Neural progenitor cell (in vitro differentiated cells): ENCODE results near the gene ZBP1. TPM values are rescaled to one million over a fixed set of nuclear protein-coding genes. Genes with fewer than 3 reads are reported as not detected.

Experiments used
- DNase-seq: peaks from one replicate; pipeline ENCODE4 v3.0.0-alpha.2; 2016; ENCODE audit warnings: low spot score
- H2AFZ ChIP-seq: fragments of 200-600 bp; sonication (generic); replicated peaks from 2 replicates; pipeline ENCODE4 v1.6.1; 2016; ENCODE audit warnings: antibody characterized with exemption
- H3F3A ChIP-seq: fragments of 200-600 bp; sonication (generic); 2 replicates; pipeline ENCODE4 v1.6.1; 2016; ENCODE audit warnings: antibody characterized with exemption, low read depth
- H3K27ac ChIP-seq: fragments of 200-600 bp; sonication (generic); 2 replicates; pipeline ENCODE4 v1.5.1; 2016; ENCODE audit warnings: mild to moderate bottlenecking
- H3K27me3 ChIP-seq: fragments of 200-600 bp; sonication (generic); 2 replicates; pipeline ENCODE4 v1.6.1; 2016; ENCODE audit warnings: mild to moderate bottlenecking, moderate library complexity
- H3K36me3 ChIP-seq: fragments of 200-600 bp; sonication (generic); 2 replicates; pipeline ENCODE4 v1.5.1; 2016
- H3K4me1 ChIP-seq: fragments of 200-600 bp; sonication (generic); 2 replicates; pipeline ENCODE4 v1.6.1; 2016; ENCODE audit warnings: mixed run types
- H3K4me2 ChIP-seq: fragments of 200-600 bp; sonication (generic); 2 replicates; pipeline ENCODE4 v1.6.1; 2016
- H3K4me3 ChIP-seq: fragments of 200-600 bp; sonication (generic); 2 replicates; pipeline ENCODE4 v1.5.1; 2016
- H3K79me2 ChIP-seq: fragments of 200-600 bp; sonication (generic); 2 replicates; pipeline ENCODE4 v1.6.1; 2016; ENCODE audit warnings: low read depth
- H3K9ac ChIP-seq: fragments of 200-600 bp; sonication (generic); 2 replicates; pipeline ENCODE4 v1.6.1; 2016
- H3K9me3 ChIP-seq: fragments of 200-600 bp; sonication (generic); 2 replicates; pipeline ENCODE4 v1.5.1; 2016; ENCODE audit warnings: low read depth
- H4K20me1 ChIP-seq: fragments of 200-600 bp; sonication (generic); 2 replicates; pipeline ENCODE4 v1.6.1; 2016; ENCODE audit warnings: low read depth
- H3K27ac Mint-ChIP-seq: 3 replicates; pipeline ENCODE4 v1.8.0; 2021; ENCODE audit warnings: mixed read lengths
- H3K27me3 Mint-ChIP-seq: 2 replicates; pipeline ENCODE4 v1.8.0; 2022; ENCODE audit warnings: low read depth, mild to moderate bottlenecking, inconsistent platforms, moderate library complexity, mixed read lengths; ENCODE audit not compliant: insufficient read depth
- H3K36me3 Mint-ChIP-seq: 3 replicates; pipeline ENCODE4 v1.8.0; 2021; ENCODE audit warnings: mixed read lengths
- H3K4me1 Mint-ChIP-seq: 3 replicates; pipeline ENCODE4 v1.8.0; 2021; ENCODE audit warnings: mixed read lengths
- H3K4me3 Mint-ChIP-seq: 3 replicates; pipeline ENCODE4 v1.8.0; 2021; ENCODE audit warnings: mild to moderate bottlenecking, moderate library complexity, mixed read lengths
- H3K9me3 Mint-ChIP-seq: 3 replicates; pipeline ENCODE4 v1.8.0; 2020; ENCODE audit warnings: mixed read lengths
- EZH2 ChIP-seq: fragments of 200-600 bp; sonication (generic); IDR thresholded peaks from 2 replicates; pipeline ENCODE4 v1.6.1; 2017; ENCODE audit warnings: antibody characterized with exemption, mild to moderate bottlenecking, moderate library complexity
- EZH2phosphoT487 ChIP-seq: fragments of 200-600 bp; sonication (generic); IDR thresholded peaks from 2 replicates; pipeline ENCODE4 v1.6.1; 2017; ENCODE audit warnings: antibody characterized with exemption
- total RNA-seq: library from RNA; depleted of rRNA; stranded (reverse); fragments of >200 nt; gene quantifications from 2 replicates; pipeline ENCODE4 v1.2.3, GENCODE V29; 2015; ENCODE audit warnings: low replicate concordance
- TF ChIP-seq, protein P1 (sequence below): fragments of 200-600 bp; sonication (generic); IDR thresholded peaks from 2 replicates; pipeline ENCODE4 v1.5.1; 2017; ENCODE audit warnings: antibody characterized with exemption, mild to moderate bottlenecking

Gene ZBP1
- total RNA-seq, 1 donor from 2014 or later = not detected

GRCh38 chr20:57609842-57610167, 10.4 kb downstream of the ZBP1 start:
- no peaks in the 10 kb centered on the region for H3K36me3 ChIP-seq
- H3K4me3 ChIP-seq = no peak overlapping the region
- no peaks in the 10 kb centered on the region for H3K9me3 ChIP-seq
- H2AFZ ChIP-seq = no peak overlapping the region
- Mint-ChIP-seq H3K4me3 (no peak overlapping the region), H3K27me3 (no peaks in the 10 kb centered on the region), H3K27ac (no peak overlapping the region), H3K9me3 (no peaks in the 10 kb centered on the region), H3K36me3 (no peaks in the 10 kb centered on the region), H3K4me1 (peaks cover 15% of the 10 kb centered on the region)
- TF ChIP-seq, protein P1, sequence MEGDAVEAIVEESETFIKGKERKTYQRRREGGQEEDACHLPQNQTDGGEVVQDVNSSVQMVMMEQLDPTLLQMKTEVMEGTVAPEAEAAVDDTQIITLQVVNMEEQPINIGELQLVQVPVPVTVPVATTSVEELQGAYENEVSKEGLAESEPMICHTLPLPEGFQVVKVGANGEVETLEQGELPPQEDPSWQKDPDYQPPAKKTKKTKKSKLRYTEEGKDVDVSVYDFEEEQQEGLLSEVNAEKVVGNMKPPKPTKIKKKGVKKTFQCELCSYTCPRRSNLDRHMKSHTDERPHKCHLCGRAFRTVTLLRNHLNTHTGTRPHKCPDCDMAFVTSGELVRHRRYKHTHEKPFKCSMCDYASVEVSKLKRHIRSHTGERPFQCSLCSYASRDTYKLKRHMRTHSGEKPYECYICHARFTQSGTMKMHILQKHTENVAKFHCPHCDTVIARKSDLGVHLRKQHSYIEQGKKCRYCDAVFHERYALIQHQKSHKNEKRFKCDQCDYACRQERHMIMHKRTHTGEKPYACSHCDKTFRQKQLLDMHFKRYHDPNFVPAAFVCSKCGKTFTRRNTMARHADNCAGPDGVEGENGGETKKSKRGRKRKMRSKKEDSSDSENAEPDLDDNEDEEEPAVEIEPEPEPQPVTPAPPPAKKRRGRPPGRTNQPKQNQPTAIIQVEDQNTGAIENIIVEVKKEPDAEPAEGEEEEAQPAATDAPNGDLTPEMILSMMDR = peak; percentile 49
- TF ChIP-seq EZH2phosphoT487 (no peak), EZH2 (no peak)
- H3K9ac ChIP-seq = no peak overlapping the region
- no peak overlapping the region for H3K27ac ChIP-seq
- no peaks in the 10 kb centered on the region for H4K20me1 ChIP-seq
- no peaks in the 10 kb centered on the region for H3F3A ChIP-seq
- DNase-seq = peak; percentile 30
- H3K79me2 ChIP-seq = no peaks in the 10 kb centered on the region
- H3K4me2 ChIP-seq = no peak overlapping the region
- no peaks in the 10 kb centered on the region for H3K27me3 ChIP-seq
- no peaks in the 10 kb centered on the region for H3K4me1 ChIP-seq

DNA sequence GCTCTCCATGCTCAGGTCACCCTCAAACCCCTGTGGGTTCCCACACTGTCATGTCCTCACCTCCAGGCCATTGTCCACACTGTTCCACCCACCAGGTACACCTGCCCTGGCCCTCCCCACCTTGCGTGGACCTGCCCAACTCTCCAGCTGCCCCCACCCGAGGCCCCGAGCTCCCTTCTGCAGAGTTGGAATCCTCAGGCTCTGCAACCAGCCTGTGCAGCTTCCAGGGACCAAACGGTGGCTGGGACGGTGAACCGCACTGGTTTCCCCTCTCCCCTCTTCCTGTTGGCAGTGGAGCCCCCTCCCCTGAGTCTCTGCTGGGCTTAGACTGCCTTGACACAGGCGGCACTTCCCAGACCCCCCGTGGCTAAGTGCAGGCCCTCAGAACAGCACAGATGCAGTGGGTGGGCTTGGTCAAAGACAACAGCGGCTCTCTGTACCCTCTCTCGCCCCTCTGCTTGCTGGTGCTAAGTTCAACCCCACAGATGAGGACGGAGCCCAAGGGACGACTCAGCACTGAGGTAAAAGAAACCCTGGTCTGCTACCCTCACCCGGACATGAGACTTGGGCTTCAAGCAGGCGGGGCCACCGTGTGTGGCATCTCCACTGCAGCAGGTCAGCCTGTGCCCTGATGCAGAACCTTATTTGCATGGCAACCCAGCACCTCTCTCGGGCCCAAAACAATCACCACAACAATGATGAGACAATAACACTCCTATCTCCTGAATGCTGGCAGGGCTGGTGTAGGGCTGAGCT, 11.0 kb downstream of the ZBP1 start:
- H3K4me2 ChIP-seq = no peak overlapping the region
- H3K27ac Mint-ChIP-seq = peak overlapping the region; percentile 74
- H3K9ac ChIP-seq = no peak overlapping the region
- no peaks in the 10 kb centered on the region for H3F3A ChIP-seq
- no peak overlapping the region for H2AFZ ChIP-seq
- H3K4me3 Mint-ChIP-seq = no peak overlapping the region
- H3K4me1 ChIP-seq = no peaks in the 10 kb centered on the region
- peaks cover 15% of the 10 kb centered on the region for H3K4me1 Mint-ChIP-seq
- peaks cover 2% of the 10 kb centered on the region for H3K9me3 Mint-ChIP-seq
- no peaks in the 10 kb centered on the region for H3K36me3 Mint-ChIP-seq
- no peaks in the 10 kb centered on the region for H3K9me3 ChIP-seq
- no peak overlapping the region for H3K4me3 ChIP-seq
- H3K36me3 ChIP-seq = no peaks in the 10 kb centered on the region
- TF ChIP-seq EZH2 = no peak
- TF ChIP-seq, protein P1 = no peak
- TF ChIP-seq EZH2phosphoT487 = no peak
- no peak for DNase-seq
- no peaks in the 10 kb centered on the region for H3K79me2 ChIP-seq
- H4K20me1 ChIP-seq = no peaks in the 10 kb centered on the region
- H3K27ac ChIP-seq = no peak overlapping the region
- H3K27me3 ChIP-seq = no peaks in the 10 kb centered on the region
- H3K27me3 Mint-ChIP-seq = no peaks in the 10 kb centered on the region

DNA sequence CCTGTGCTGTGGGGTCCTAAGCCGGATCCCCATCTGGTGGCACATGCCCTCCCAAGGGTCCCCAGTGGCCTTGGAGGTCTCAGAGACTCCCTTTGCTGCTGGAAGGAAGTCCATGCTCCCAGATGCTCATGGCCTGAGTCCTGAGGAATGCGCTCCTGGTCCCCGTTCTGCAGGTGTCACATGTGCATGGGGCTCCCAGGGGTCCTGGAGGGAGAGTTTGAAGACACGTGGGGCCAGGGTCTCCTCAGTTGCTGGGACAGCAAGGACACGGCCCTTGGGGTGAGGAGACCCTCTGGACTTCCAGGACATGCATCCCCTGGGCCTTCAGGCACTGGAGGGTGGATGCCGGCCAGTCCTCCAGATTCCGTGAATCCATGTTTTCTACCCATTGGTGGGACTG, 11.7 kb downstream of the ZBP1 start:
- Histone ChIP-seq H3K36me3 (no peaks in the 10 kb centered on the region), H3K9ac (no peak overlapping the region), H3K9me3 (no peaks in the 10 kb centered on the region), H3K4me2 (no peak overlapping the region), H3K4me3 (no peak overlapping the region), H2AFZ (no peak overlapping the region), H3K27me3 (no peaks in the 10 kb centered on the region), H3K79me2 (no peaks in the 10 kb centered on the region), H3F3A (no peaks in the 10 kb centered on the region), H3K27ac (no peak overlapping the region), H3K4me1 (no peaks in the 10 kb centered on the region), H4K20me1 (no peaks in the 10 kb centered on the region)
- no peak for TF ChIP-seq EZH2
- H3K36me3 Mint-ChIP-seq = no peaks in the 10 kb centered on the region
- H3K27ac Mint-ChIP-seq = no peak overlapping the region
- no peak for DNase-seq
- peaks cover 2% of the 10 kb centered on the region for H3K9me3 Mint-ChIP-seq
- H3K27me3 Mint-ChIP-seq = no peaks in the 10 kb centered on the region
- H3K4me3 Mint-ChIP-seq = no peak overlapping the region
- H3K4me1 Mint-ChIP-seq = peaks cover 15% of the 10 kb centered on the region

GRCh38 chr20:57605878-57606277, 14.3 kb downstream of the ZBP1 start:
- H3K9me3 ChIP-seq = no peaks in the 10 kb centered on the region
- no peaks in the 10 kb centered on the region for H3K27me3 ChIP-seq
- peaks cover 2% of the 10 kb centered on the region for H3K9me3 Mint-ChIP-seq
- TF ChIP-seq, protein P1 = no peak
- no peak for TF ChIP-seq EZH2
- no peak for TF ChIP-seq EZH2phosphoT487
- DNase-seq = no peak
- H3K27ac Mint-ChIP-seq = no peak overlapping the region
- H3K4me1 Mint-ChIP-seq = peaks cover 17% of the 10 kb centered on the region
- H3K4me3 ChIP-seq = no peak overlapping the region
- H3K27ac ChIP-seq = no peak overlapping the region
- H3F3A ChIP-seq = no peaks in the 10 kb centered on the region
- H3K4me2 ChIP-seq = no peak overlapping the region
- no peak overlapping the region for H3K9ac ChIP-seq
- H3K36me3 ChIP-seq = no peaks in the 10 kb centered on the region
- no peaks in the 10 kb centered on the region for H3K36me3 Mint-ChIP-seq
- peaks cover 7% of the 10 kb centered on the region for H3K27me3 Mint-ChIP-seq
- no peaks in the 10 kb centered on the region for H3K79me2 ChIP-seq
- H3K4me3 Mint-ChIP-seq = no peak overlapping the region
- H4K20me1 ChIP-seq = no peaks in the 10 kb centered on the region
- H3K4me1 ChIP-seq = no peaks in the 10 kb centered on the region
- no peak overlapping the region for H2AFZ ChIP-seq
